ENCODE results near the gene ZNF750. TPM values are rescaled to one million over a fixed set of nuclear protein-coding genes. Genes with fewer than 3 reads are reported as not detected.

The ZNF750 gene
- total and polyA plus RNA-seq, 2 donors (not counting 3 experiments of a cell fraction or from before 2014, with no cell fraction given), result 0.15 to 0.80 TPM

DNA sequence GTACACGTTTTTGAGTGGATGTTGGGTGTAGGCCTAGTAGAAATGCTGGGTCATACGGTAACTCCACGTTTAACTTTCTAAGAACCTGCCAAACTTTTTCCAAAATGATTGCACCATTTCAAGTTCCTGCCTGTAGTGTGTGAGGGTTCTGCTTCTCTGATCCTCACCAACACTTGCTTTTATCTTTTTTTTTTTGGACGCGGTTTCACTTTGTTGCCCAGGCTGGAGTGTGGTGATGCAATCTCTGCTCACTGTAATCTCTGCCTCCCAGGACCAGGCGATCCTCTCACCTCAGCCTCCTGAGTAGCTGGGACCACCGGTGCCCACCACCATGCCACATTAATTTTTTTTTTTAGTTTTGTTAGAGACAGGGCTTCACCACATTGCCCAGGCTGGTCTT is 23.5 kb downstream of the ZNF750 start:
- no peaks in the 10 kb centered on the region for H3K27me3 ChIP-seq (ENCODE audit: control insufficient read depth in 2 of 2, insufficient read depth in 2 of 2, low read length in 2 of 2)
- TF ChIP-seq FOS (IDR thresholded peaks at IDR 0.05; ENCODE audit: borderline replicate concordance, insufficient read depth, low read length) (no peak), GATA2 (IDR thresholded peaks at IDR 0.05; ENCODE audit: insufficient read depth, insufficient read length, low read depth, low read length) (no peak), EZH2 (IDR thresholded peaks at IDR 0.05; ENCODE audit: borderline replicate concordance, low read depth, low read length, severe bottlenecking) (no peak), MYC (IDR thresholded peaks at IDR 0.05; ENCODE audit: low read depth, low read length) (no peak), POLR2AphosphoS5 (IDR thresholded peaks at IDR 0.05; ENCODE audit: insufficient read depth, low read depth, low read length) (no peak), JUN (IDR thresholded peaks at IDR 0.05; ENCODE audit: borderline replicate concordance, insufficient read depth, insufficient read length, low read depth) (no peak), CTCF (IDR thresholded peaks at IDR 0.05; ENCODE audit: extremely low read depth in 1 of 2, insufficient read depth in 1 of 2, low read depth in 1 of 2, low read length in 2 of 2) (no peak), POLR2A (IDR thresholded peaks at IDR 0.05; ENCODE audit: low read depth, low read length) (no peak)
- TF ChIP-seq, protein P1, sequence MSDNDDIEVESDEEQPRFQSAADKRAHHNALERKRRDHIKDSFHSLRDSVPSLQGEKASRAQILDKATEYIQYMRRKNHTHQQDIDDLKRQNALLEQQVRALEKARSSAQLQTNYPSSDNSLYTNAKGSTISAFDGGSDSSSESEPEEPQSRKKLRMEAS (IDR thresholded peaks at IDR 0.05; ENCODE audit: insufficient read depth, insufficient read length), result no peak
- H2AFZ ChIP-seq (ENCODE audit: low read depth, low read length), result no peak overlapping the region
- CTCF ChIA-PET, result interaction anchor here (1.4 kb wide), 1 partner anchor 98 kb away, joined by 4 read pairs; no protein-coding TSS in a partner anchor
- H3K4me2 ChIP-seq (ENCODE audit: insufficient read depth, low read length), result no peak overlapping the region
- FAIRE-seq (no peak), DNase-seq (ENCODE audit: low read depth, low spot score) (no peak)
- H3K4me1 ChIP-seq (ENCODE audit: control insufficient read depth, extremely low read depth, insufficient read depth, low read length), result no peaks in the 10 kb centered on the region
- peaks cover 0 to 4% of the 10 kb centered on the region in 2 experiments for H3K36me3 ChIP-seq (ENCODE audit: control insufficient read depth in 2 of 2, extremely low read depth in 1 of 2, insufficient read depth in 2 of 2, low read length in 2 of 2)
- no peak overlapping the region for H3K9ac ChIP-seq (replicated peaks; ENCODE audit: extremely low read depth, insufficient read depth, low read length)
- BruUV-seq (replicated peaks), result no TSS peak
- intact Hi-C loops (cut with micrococcal nuclease), result no loop called here
- H3K9me3 ChIP-seq (replicated peaks; ENCODE audit: control insufficient read depth, insufficient read depth, low read length), result no peaks in the 10 kb centered on the region
- no peaks in the 10 kb centered on the region for H4K20me1 ChIP-seq (replicated peaks; ENCODE audit: control insufficient read depth, extremely low read depth, insufficient read depth, low read length)
- no peaks in the 10 kb centered on the region for H3K9me1 ChIP-seq (replicated peaks; ENCODE audit: control insufficient read depth, extremely low read depth, insufficient read depth, low read length)
- POLR2A ChIA-PET, result no interaction called here
- dilution Hi-C loops (cut with MboI; ENCODE audit: extremely low pct_ligation_motif_present, low sequenced_read_pairs), result no loop called here
- H3K79me2 ChIP-seq (ENCODE audit: control insufficient read depth, insufficient read depth, low read length), result no peaks in the 10 kb centered on the region
- no peak overlapping the region for H3K27ac ChIP-seq (ENCODE audit: insufficient read depth, low read depth, low read length)
- no peak overlapping the region for H3K4me3 ChIP-seq (replicated peaks in 1 of 3; ENCODE audit: insufficient read depth in 1 of 3, low read depth in 1 of 3, low read length in 3 of 3)
